ENCODE data around the gene FGF10.

DNA sequence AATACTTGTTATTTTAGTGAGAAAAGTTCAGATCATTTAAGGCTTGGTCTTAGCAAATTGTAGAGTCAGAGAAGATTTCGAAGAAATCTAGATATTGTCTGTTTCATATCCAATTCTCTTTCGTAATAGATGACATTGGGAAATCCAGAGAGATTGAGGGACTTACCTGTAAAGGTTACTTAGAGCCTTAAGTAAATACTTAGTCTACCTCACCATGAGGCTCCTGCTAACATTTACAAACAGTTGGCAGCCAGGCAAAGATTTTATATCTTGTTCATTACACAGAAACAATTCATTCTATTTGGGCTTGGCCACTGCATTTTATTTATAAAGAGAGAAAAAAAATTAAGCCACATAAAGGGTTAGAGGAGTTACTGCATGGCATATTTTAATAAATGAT lies 70.3 kb downstream of the FGF10 start:
- TF ChIP-seq POLR2A (IDR thresholded peaks at IDR 0.05): no peak
- TF ChIP-seq, protein P1, sequence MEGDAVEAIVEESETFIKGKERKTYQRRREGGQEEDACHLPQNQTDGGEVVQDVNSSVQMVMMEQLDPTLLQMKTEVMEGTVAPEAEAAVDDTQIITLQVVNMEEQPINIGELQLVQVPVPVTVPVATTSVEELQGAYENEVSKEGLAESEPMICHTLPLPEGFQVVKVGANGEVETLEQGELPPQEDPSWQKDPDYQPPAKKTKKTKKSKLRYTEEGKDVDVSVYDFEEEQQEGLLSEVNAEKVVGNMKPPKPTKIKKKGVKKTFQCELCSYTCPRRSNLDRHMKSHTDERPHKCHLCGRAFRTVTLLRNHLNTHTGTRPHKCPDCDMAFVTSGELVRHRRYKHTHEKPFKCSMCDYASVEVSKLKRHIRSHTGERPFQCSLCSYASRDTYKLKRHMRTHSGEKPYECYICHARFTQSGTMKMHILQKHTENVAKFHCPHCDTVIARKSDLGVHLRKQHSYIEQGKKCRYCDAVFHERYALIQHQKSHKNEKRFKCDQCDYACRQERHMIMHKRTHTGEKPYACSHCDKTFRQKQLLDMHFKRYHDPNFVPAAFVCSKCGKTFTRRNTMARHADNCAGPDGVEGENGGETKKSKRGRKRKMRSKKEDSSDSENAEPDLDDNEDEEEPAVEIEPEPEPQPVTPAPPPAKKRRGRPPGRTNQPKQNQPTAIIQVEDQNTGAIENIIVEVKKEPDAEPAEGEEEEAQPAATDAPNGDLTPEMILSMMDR (IDR thresholded peaks at IDR 0.05): no peak
